IPS-18c (cell line): Measurements from ENCODE around the gene JAZF1.

Experiments
- H3K4me3 ChIP-seq: 2 replicates; pipeline ENCODE4 v1.7.0; 2013; ENCODE audit warnings: low read depth, mild to moderate bottlenecking, low read length, moderate library complexity; ENCODE audit not compliant: insufficient read depth
- H3K9me3 ChIP-seq: one replicate; pipeline ENCODE4 v1.6.1; 2013; ENCODE audit warnings: mild to moderate bottlenecking, low read length, moderate library complexity; ENCODE audit not compliant: control insufficient read depth, insufficient read depth

Gene JAZF1

DNA sequence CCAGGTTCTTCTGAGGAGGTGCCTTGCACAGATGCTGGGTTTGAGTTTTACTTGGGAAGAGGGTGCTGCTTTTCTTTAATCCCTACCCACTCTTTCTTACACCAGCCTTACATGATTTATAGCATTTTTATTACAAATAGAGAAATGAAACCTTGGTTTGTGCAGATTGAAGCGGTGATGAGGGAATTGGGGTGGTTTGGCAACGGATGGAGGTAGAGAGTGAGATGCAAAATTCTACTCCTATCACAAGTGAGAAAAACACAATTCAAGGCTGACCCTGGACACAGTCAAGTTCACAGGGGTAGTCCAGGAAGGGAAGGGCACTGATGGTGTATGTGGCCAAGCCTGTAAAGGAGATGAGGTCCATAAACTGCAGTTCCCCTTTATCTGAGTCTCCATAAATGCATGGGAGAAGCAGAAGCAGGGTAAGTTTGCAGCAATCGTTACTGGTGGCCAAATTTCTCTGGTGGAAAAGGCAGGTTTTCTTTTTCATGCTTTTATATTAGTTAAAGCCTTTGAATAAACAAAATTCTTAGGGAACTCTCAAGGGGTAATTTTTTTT is 214.3 kb downstream of the JAZF1 start:
- Histone ChIP-seq H3K4me3 (no peak overlapping the region), H3K9me3 (no peaks in the 10 kb centered on the region)

DNA sequence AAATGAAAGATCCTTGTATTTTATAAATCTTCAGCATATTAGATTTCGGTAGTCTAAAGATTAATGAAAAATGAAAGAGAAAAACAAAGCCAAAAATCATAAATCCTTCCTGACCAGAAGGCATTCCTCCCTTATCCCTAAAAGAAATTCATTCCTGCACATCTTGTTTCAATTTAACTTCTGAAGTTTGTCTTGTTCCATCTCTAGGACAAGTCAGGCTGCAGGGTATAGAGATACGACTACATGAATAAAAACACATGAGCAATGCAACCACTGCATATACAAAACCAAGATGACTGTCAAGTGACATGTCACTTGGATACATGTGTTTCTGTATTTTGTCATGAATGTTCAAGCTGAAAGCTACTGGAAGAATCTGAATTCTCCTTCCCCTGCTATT is 214.9 kb downstream of the JAZF1 start:
- H3K9me3 ChIP-seq = no peaks in the 10 kb centered on the region
- no peak overlapping the region for H3K4me3 ChIP-seq

DNA sequence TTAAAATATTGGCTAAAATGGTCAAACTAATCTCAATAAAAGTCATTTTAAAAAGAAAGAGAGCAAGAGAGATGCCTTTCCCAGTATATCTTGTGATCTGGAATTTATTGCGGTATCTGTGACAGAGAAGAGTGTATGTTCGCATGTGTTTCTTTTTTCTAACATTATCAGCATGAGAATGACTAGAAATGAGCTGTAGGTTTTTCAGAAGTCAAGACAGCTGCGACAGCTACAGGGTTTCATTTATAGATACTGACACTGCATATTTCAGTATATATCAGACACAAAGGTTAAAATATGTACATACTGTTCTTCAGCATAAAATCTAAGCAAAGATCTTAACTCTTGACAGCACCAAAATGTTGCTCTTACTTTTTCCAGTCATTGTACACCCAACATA is 215.8 kb downstream of the JAZF1 start:
- no peaks in the 10 kb centered on the region for H3K9me3 ChIP-seq
- no peak overlapping the region for H3K4me3 ChIP-seq

DNA sequence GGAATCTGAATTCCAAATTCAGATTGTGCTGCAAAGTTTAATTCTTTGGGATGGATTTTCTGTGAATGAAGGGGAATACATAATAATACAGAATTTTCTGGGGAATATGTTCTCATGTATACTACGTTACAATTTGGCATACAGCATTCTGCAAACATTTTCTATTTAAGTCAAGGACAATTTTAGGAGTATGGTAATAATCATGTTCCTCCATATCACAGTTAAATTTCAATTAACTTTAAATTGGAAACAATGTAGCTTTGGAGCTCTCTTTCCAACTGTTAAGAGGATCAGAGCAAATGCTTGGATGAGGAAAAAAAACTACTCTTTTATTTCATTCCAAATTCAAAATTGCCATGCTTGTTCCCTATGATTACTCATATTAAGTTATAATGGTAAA is 217.5 kb downstream of the JAZF1 start:
- no peaks in the 10 kb centered on the region for H3K9me3 ChIP-seq
- H3K4me3 ChIP-seq = no peak overlapping the region

DNA sequence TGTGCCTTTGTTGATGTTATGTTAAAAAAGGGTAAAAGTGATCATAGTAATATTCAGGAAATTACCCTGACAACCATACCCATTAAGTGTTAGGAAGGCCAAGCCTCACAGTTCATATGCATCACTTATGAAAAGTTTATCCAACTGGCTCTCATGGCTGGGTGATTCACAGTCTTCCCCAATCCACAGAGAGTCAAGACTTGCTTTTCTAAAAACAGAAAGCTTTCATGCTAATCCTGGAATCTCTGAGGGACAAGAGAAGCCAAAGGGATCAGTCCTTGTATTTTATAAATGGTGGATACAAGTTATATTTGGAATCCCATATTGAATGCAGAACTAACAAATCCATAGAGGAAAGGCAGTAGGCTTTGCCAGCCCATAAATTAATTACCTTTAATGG is 218.3 kb downstream of the JAZF1 start:
- no peak overlapping the region for H3K4me3 ChIP-seq

DNA sequence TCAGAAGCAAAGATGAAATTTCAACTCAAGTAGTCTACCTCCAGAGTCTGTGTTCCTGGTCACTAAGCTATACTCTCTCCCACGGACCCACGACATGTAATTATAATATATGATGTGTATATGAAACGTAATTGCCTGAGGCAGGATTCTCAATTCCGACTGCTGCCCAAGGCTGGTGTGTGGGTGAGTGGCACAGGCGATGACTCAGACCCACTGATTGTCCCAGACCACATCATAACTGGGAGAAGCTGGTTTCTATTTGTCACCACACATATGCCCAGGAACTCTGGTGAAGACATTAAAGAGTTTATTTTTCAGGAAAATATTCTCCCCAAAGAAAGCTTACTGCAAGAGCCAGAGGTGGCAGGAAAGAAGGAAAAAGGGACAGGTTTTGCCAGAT is 219.3 kb downstream of the JAZF1 start:
- Histone ChIP-seq H3K4me3 (no peak overlapping the region), H3K9me3 (no peaks in the 10 kb centered on the region)

More for the DNA sequence above, 218.3 kb downstream of the JAZF1 start:
- H3K9me3 ChIP-seq = no peaks in the 10 kb centered on the region

DNA sequence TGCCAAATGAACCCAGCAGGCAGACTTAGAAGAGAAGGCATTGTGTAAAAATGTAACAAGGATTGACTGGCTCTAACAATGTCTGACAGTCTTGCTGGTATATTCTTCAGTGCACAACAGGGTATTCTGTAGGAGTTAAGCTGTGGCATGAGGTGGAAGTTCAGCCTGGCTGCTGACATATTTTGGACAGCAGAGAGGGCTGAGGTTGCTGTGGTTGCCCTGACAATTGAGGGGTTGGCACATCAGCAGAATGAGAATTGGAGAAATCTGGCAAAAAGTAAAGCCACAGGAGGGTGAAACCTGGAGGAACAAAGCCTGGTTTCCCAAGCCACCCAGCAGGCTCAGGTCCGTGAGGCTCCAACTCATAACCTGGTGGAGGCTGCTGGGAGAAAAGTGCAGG is 220.2 kb downstream of the JAZF1 start:
- H3K4me3 ChIP-seq = no peak overlapping the region
- no peaks in the 10 kb centered on the region for H3K9me3 ChIP-seq

DNA sequence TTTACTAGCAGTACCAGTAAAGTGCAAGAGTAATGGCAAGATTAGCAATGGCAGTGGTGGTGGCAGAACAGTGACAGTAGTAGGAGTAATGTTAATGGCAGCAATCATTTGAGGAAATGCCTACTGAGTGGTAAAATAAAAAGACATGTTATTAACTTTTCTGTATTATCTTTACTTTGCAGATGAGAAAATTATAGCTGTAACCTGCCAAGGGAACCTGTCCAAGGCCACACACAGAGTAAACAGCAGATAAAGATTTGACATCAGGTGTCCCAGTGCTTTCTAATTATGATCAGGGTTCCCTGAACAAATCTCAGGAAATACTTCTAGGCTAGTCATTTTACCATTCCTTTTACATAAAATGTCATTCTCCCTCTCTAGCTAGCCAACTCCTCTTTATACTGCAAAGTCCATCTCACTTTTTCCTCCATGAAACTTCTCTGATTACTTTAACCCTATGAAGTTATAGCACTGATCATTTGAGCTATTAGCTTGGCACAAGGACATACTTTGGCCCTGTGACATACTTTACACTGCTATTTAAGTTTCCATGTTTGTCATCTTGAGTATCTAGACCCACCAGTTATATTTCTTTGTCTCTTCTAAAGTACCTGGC is 221.6 kb downstream of the JAZF1 start:
- Histone ChIP-seq H3K9me3 (no peaks in the 10 kb centered on the region), H3K4me3 (no peak overlapping the region)

DNA sequence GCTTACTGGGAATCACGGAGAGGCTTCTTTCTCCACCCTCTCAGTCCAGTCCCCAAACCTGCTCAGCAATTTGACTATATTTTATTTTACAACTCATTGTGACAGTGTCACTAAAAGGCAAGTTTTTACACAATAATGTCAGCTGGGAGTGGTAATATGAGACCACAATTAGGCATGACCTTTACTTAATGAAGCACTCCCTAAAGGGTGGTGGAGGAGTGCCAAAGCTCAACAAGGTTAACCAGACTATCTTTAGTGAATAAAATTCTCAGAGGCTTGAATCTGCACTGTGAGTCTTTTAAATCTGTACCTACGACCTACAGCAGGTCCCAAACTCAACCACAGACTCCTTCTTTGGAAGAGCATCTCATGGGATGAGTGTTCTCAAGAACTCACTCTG is 225.0 kb downstream of the JAZF1 start:
- no peaks in the 10 kb centered on the region for H3K9me3 ChIP-seq
- no peak overlapping the region for H3K4me3 ChIP-seq

DNA sequence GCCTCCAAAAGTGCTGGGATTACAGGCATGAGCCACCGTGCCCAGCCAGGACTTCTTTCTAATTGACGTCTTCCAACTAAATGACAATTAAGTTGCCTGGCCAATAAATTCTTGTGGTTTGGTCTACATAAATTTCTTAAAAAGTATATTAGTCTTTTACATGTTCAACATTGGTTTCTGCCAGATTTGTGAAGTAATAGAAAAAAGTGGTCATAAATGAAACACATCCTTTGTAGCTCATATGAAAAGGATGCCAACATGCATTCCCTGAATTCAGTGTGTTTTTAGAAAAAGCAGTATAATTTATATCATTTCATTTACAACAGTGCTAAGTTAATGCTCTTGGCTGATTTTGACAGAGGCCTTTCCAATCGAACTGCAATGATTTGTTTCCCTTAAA is 225.6 kb downstream of the JAZF1 start:
- Histone ChIP-seq H3K4me3 (no peak overlapping the region), H3K9me3 (no peaks in the 10 kb centered on the region)

DNA sequence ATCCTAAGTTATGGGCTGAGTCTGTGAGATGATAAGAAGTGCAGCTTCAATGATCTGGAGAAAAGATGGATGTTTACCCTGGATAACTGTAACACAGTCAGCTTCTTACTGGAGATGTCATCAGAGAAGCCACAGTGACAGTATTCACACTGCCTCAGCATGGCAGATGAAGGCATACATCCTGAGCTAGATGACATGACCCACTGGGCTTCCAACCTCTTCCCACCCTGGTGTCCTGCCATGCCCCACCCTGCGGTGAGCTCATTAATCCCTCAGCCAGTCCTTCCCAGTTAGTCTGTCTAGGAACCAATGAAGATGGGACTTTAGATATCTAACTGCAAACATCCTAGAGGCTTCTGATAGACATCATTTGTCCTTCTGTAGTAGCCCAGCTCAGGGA is 226.8 kb downstream of the JAZF1 start:
- Histone ChIP-seq H3K4me3 (no peak overlapping the region), H3K9me3 (no peaks in the 10 kb centered on the region)

DNA sequence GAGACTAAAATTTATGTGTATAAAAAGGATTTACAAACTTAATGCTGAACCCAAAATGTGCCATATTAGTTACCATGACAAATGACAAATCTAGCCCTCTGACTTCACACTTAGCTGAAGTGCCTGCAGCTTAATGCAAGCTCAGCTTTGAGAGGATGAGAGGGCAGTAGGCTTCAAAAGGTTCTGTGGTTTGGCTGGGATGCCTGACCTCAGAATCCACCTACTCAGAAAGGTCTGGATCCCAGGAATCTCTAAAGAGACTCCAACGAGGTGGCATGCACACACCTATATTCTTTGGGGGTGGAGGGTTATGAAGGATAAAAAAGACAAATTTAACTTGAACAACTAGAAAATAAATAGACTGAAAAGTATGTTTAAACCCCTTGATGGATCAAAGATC is 227.2 kb downstream of the JAZF1 start:
- Histone ChIP-seq H3K4me3 (no peak overlapping the region), H3K9me3 (no peaks in the 10 kb centered on the region)

DNA sequence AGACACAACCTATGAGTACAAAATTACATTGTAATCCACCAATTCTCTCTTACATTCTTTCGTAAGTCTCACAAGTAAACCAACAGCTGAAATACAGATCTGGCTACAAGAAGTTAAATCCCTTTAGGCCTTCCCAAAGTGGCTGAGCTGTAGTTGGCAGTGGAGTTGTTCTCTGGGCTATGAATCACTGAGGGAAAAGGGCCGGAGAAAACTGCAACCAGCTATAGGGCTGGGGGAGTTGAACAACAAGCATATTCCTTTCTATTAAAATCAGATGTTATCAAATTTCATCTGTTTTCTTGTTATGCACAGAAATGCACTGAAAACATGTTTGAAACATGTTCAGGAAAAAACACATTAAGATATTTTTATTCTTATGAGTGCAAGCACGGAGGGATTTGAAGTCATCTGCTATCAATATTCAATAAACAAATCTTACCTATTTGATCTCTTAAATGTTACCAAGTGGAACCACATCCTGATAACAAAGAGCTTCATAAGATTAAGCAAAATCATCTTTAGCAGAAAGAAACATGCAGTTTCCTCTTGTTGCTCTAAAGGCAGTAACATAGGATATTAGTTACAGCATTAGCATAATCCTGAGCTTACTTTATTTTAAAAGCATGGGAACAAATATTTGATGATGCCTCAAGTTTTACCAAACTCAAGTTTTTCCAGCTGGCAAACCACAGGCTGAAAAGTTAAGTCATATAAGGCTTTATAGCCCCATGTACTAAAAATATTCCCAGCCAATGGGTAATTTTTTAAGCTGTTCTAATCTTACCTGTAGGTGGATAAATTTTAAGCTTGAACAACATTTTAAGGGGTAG is 227.9 kb downstream of the JAZF1 start:
- H3K4me3 ChIP-seq = no peak overlapping the region
- no peaks in the 10 kb centered on the region for H3K9me3 ChIP-seq

DNA sequence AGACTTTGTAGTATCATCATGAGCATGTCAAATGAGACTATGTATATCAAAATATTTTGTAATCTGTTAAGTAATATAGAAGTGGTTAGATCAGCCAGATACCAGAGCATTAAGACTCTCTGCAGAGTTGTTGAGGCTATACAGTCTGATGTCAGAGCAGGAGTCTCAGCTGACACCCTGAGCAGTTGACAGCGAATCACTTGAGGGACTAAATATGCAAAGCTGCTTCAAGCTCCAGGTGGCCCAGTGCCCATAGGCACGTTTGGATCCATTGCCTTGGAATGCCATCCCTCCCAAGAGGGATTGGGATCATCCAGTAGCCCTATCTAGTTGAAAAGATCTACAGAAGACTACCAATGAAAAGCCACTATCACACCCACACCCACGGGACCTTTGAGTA is 230.5 kb downstream of the JAZF1 start:
- H3K4me3 ChIP-seq = no peak overlapping the region
- no peaks in the 10 kb centered on the region for H3K9me3 ChIP-seq

DNA sequence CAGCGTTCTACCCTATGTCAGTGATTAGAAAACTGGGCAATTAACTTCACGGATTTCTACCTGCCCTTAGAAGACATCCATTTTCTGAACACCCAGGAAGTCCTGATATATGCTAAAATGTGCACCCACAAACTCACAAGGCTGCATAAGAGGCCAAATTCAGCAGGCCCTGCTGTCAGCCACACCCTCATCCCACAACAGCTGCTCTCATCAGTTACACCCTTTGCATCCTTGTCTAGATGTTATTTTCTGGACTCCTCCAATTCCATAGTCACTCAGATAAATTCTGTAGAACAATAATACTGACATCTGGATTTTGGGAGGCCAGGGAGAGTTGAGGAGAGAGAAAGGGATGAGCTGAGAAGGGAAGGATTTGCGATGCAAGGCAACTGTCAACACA is 231.7 kb downstream of the JAZF1 start:
- Histone ChIP-seq H3K4me3 (no peak overlapping the region), H3K9me3 (no peaks in the 10 kb centered on the region)

DNA sequence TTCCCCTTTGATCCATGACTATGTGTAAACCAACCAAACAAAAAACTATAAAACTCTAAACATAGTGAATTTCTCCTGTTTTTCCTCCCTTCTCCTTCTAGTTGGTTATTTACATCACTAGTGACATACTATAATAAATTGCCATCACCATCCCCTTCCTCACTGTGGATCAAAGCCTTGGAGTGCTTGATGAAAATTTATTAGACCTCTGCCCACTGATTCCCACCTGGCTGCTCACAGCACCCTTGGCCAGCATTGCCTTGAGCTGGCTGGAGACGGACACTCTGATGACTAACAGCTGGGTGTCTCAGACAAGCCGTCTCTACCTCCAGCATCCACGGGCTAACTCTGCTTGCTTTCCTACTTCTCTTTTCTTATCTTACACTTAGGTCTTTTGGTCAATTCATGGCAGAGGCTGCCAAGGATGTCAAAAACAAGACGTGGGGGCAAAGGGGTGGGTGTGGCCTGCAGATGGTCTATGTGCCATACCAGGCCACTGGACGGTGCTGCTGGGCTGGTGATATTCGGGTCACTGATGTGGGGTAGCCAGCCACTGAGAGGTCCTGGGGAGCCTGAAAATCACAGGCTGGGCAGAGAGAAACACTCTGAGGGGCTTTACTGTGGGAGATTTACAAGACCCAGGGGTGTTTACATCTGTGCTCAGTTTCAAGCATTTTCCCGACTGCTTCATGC is 232.9 kb downstream of the JAZF1 start:
- no peaks in the 10 kb centered on the region for H3K9me3 ChIP-seq
- H3K4me3 ChIP-seq = no peak overlapping the region

DNA sequence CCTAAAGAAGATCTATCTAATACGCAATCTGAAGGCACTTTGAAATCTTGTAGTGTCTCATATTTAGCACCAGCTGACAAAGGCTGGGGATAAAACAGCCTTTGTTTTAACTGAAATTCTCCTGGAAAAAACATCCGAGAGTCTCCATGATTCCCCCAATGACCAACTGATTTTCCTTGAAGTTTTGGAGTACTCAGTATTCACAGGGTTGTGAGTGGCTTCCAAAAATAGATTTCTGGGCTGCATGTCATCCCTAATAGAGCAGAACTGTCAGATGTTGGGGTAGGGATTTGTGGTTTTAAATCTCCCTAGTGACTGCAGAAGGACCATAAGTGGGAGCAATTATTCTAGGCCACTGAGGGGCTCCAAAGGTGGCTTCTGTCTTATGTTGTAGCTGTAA is 234.2 kb downstream of the JAZF1 start:
- no peaks in the 10 kb centered on the region for H3K9me3 ChIP-seq

More for the DNA sequence above, 234.2 kb downstream of the JAZF1 start:
- no peak overlapping the region for H3K4me3 ChIP-seq
